ENCODE measurements around the gene CSNK1A1.
A peak's percentile ranks its signal among the peaks of the same experiment; 100 is the strongest.

GRCh38 chr5:149552038-149552494 lies 827 bp upstream of the CSNK1A1 start:
- peak; percentile 49 for TF ChIP-seq CTCF (IDR thresholded peaks at IDR 0.05)
- no peak for TF ChIP-seq ZFX (IDR thresholded peaks at IDR 0.05; ENCODE audit: borderline replicate concordance)

Measured in 22Rv1 (cell line).